K562 (cell line): ENCODE measurements around the gene DNAJC13. TPM values are rescaled to one million over a fixed set of nuclear protein-coding genes. Genes with fewer than 3 reads are reported as not detected.

ENCODE experiments used
- ATAC-seq: fragments of 200-7000 bp; cut with Tn5 transposase; 3 replicates; pipeline ENCODE4 v1.9.1; 2020; ENCODE audit warnings: moderate library complexity
- BruUV-seq: library from RNA; stranded (reverse); fragments of 400-500 nt; replicated peaks from 2 replicates; lab custom pipeline; 2021; lab: Mats Ljungman, UMichigan
- CTCF ChIA-PET: fragments of 300-600 bp; formaldehyde crosslinking; extraction: SDS; loops from one replicate; lab custom pipeline; 2021; ENCODE audit warnings: low intra/inter-chr PET ratio; lab: Yijun Ruan, JAX
- POLR2A ChIA-PET: fragments of 300-600, 350-650 bp; sonication (Branson Sonifier 250); formaldehyde crosslinking; extraction: SDS; loops from one replicate; lab custom pipeline; 2021; ENCODE audit warnings: antibody characterized with exemption, inconsistent platforms; lab: Yijun Ruan, JAX
- DNase-seq, 4 experiments: peaks; one replicate each; pipeline versions ENCODE4 v3.0.0 to v3.0.0-alpha.2; 2011 to 2018; ENCODE audit warnings: low spot score in 3 of 4, mixed read lengths in 3 of 4; ENCODE audit errors: extremely low read depth in 1 of 4
- FAIRE-seq: peaks from 2 replicates; lab custom pipeline; 2011; peaks lifted over from hg19 to GRCh38; lab: Jason Lieb, UNC
- H2AFZ ChIP-seq: 2 replicates; pipeline ENCODE4 v1.6.0; 2011; ENCODE audit warnings: low read depth, low read length, control low read depth, inconsistent platforms
- H3K27ac ChIP-seq: fragments of 200-600 bp; 3 replicates; pipeline ENCODE4 v1.8.0; 2011; ENCODE audit warnings: low read depth, mild to moderate bottlenecking, control low read depth, inconsistent platforms, low read length, moderate library complexity, mixed read lengths; ENCODE audit errors: extremely low read depth
- H3K27me3 ChIP-seq, 2 experiments: fragments of 300-600 bp in 1 of 2; 2 replicates in 1 of 2; 3 replicates in 1 of 2; pipeline versions ENCODE4 v1.6.0 to v1.8.0; 2011; ENCODE audit warnings: inconsistent platforms in 2 of 2, low read length in 2 of 2, mild to moderate bottlenecking in 1 of 2, mixed read lengths in 1 of 2, moderate library complexity in 1 of 2; ENCODE audit not compliant: control insufficient read depth in 2 of 2, insufficient read depth in 2 of 2
- H3K36me3 ChIP-seq: fragments of 300-600 bp; 3 replicates; pipeline ENCODE4 v1.8.0; 2011; ENCODE audit warnings: mild to moderate bottlenecking, low read length, inconsistent platforms; ENCODE audit not compliant: control insufficient read depth, insufficient read depth
- H3K4me1 ChIP-seq, 2 experiments: fragments of 200-600 bp in 1 of 2; replicated peaks in 1 of 2; 2 replicates in 1 of 2; 3 replicates in 1 of 2; pipeline versions ENCODE4 v1.5.1 to v1.8.0; 2011; ENCODE audit warnings: inconsistent platforms in 2 of 2, low read length in 2 of 2, mild to moderate bottlenecking in 1 of 2, mixed read lengths in 1 of 2, moderate library complexity in 1 of 2; ENCODE audit not compliant: control insufficient read depth in 2 of 2, insufficient read depth in 2 of 2
- H3K4me2 ChIP-seq: 2 replicates; pipeline ENCODE4 v1.6.1; 2011; ENCODE audit warnings: low read length, control low read depth, inconsistent platforms, mixed read lengths; ENCODE audit not compliant: insufficient read depth
- H3K4me3 ChIP-seq: fragments of 200-600 bp; sonication (generic), shearing (Covaris generic); 2 replicates; pipeline ENCODE4 v1.5.1; 2016; ENCODE audit warnings: control low read depth, inconsistent platforms
- H3K79me2 ChIP-seq: fragments of 200-600 bp; 3 replicates; pipeline ENCODE4 v1.8.0; 2011; ENCODE audit warnings: low read length, inconsistent platforms; ENCODE audit not compliant: control insufficient read depth, insufficient read depth
- H3K9ac ChIP-seq, 2 experiments: 2 replicates each; pipeline versions ENCODE4 v1.6.0 to v1.6.1; 2011; ENCODE audit warnings: low read depth in 2 of 2, low read length in 2 of 2, control low read depth in 1 of 2, inconsistent platforms in 1 of 2, mild to moderate bottlenecking in 1 of 2, mixed read lengths in 1 of 2; ENCODE audit not compliant: insufficient read depth in 1 of 2
- H3K9me1 ChIP-seq: one replicate; pipeline ENCODE4 v1.6.0; 2011; ENCODE audit warnings: inconsistent platforms, mild to moderate bottlenecking, low read length, moderate library complexity; ENCODE audit not compliant: control insufficient read depth, insufficient read depth
- H3K9me3 ChIP-seq: replicated peaks from 2 replicates; pipeline ENCODE4 v1.5.1; 2011; ENCODE audit warnings: low read depth, low read length, inconsistent platforms; ENCODE audit not compliant: control insufficient read depth, insufficient read depth
- H4K20me1 ChIP-seq: replicated peaks from 2 replicates; pipeline ENCODE4 v1.6.1; 2011; ENCODE audit warnings: low read length, inconsistent platforms, mixed read lengths; ENCODE audit not compliant: control insufficient read depth, insufficient read depth
- ARID2 ChIP-seq: fragments of 450-650 bp; IDR thresholded peaks from 2 replicates; pipeline ENCODE4 v1.6.1; 2017; ENCODE audit warnings: antibody characterized with exemption, mild to moderate bottlenecking
- CBX5 ChIP-seq: IDR thresholded peaks from 2 replicates; pipeline ENCODE4 v1.6.1; 2014; ENCODE audit warnings: low read depth, borderline replicate concordance
- CHD2 ChIP-seq: IDR thresholded peaks from 2 replicates; pipeline ENCODE4 v1.6.1; 2011; ENCODE audit warnings: low read depth, low read length
- ELF4 ChIP-seq: fragments of 450-650 bp; formaldehyde crosslinking; IDR thresholded peaks from 2 replicates; pipeline ENCODE4 v1.4.0; 2022; ENCODE audit warnings: missing genetic modification characterization
- EP400 ChIP-seq: fragments of 450-650 bp; IDR thresholded peaks from 2 replicates; pipeline ENCODE4 v1.6.1; 2017; ENCODE audit warnings: antibody characterized with exemption, mild to moderate bottlenecking, moderate library complexity
- FOXP1 ChIP-seq: sonication (generic); formaldehyde crosslinking; IDR thresholded peaks from 2 replicates; pipeline ENCODE4 v1.8.0; 2022; ENCODE audit warnings: mild to moderate bottlenecking, missing genetic modification reagents
- GTF2E2 ChIP-seq: fragments of 200-800 bp; sonication (Bioruptor generic); IDR thresholded peaks from 2 replicates; pipeline ENCODE4 v1.6.1; 2016; ENCODE audit warnings: missing genetic modification characterization, missing compliant biosample characterization
- PHF8 ChIP-seq: fragments of 200-600 bp; sonication (generic); IDR thresholded peaks from 2 replicates; pipeline ENCODE4 v1.6.1; 2012; ENCODE audit warnings: mixed run types, mild to moderate bottlenecking, inconsistent platforms, low read length, moderate library complexity, borderline replicate concordance
- RAD21 ChIP-seq, 2 experiments: fragments of 250-450 bp in 1 of 2; fragments of 450-650 bp in 1 of 2; sonication (Bioruptor Pico) in 1 of 2; formaldehyde crosslinking in 1 of 2; IDR thresholded peaks in 1 of 2; conservative IDR thresholded peaks in 1 of 2; 2 replicates each; pipeline versions ENCODE4 v1.4.0 to v1.8.0; 2020 to 2022; ENCODE audit warnings: mild to moderate bottlenecking in 2 of 2, moderate library complexity in 1 of 2
- SMARCB1 ChIP-seq: IDR thresholded peaks from 2 replicates; pipeline ENCODE4 v1.6.1; 2011; ENCODE audit warnings: improper control_type of control experiment, low read depth; ENCODE audit not compliant: insufficient read length
- ZKSCAN1 ChIP-seq: fragments of 150-350 bp; IDR thresholded peaks from 2 replicates; pipeline ENCODE4 v1.6.1; 2016; ENCODE audit warnings: low read depth, low read length
- ZNF165 ChIP-seq: fragments of 250-450 bp; sonication (Bioruptor Pico); IDR thresholded peaks from 2 replicates; pipeline ENCODE4 v1.4.0; 2020; ENCODE audit warnings: borderline replicate concordance
- WGBS: fragments of 100-300 bp; shearing (Covaris generic); methylation state at CpG from one replicate; pipeline ENCODE4 v1.1.6; 2016; ENCODE audit warnings: low coverage, mixed read lengths; ENCODE audit not compliant: insufficient coverage; ENCODE audit errors: missing lambda C conversion rate; 5-methylcytosine and 5-hydroxymethylcytosine counted together
- in situ Hi-C: fragments of 300-500 bp; cut with MboI; formaldehyde crosslinking; loops from 4 replicates; pipeline ENCODE4 v1.15.0; 2018; ENCODE audit warnings: inconsistent platforms, mixed read lengths
- intact Hi-C: fragments of 100-400 bp; cut with micrococcal nuclease; formaldehyde crosslinking; loops from 2 replicates; pipeline ENCODE4 v1.14.2; 2022
- polyA plus RNA-seq, 8 experiments: library from polyadenylated mRNA; depleted of rRNA in 4 of 8; stranded (reverse) in 5 of 8; unstranded in 3 of 8; fragments of >200 nt; fragmentation: Nextera tagmentation in 2 of 8; fragmentation: Illumina TruSeq in 1 of 8; extraction: Ambion mirVana in 2 of 8; extraction: Trizol in 1 of 8; gene quantifications; 2 replicates each; pipeline versions ENCODE4 v1.2.1 to v1.2.3, GENCODE V29; 2011 to 2014; ENCODE audit warnings: inconsistent platforms in 1 of 8, missing spikeins in 1 of 8
- total RNA-seq, 7 experiments: library from RNA; depleted of rRNA in 6 of 7; stranded (reverse); fragments of >200 nt in 6 of 7; fragmentation: Illumina TruSeq in 2 of 7; extraction: Trizol in 2 of 7; gene quantifications; 2 replicates each; pipeline versions ENCODE4 v1.2.1 to v1.2.3, GENCODE V29; 2011 to 2021; ENCODE audit warnings: low replicate concordance in 1 of 7
- TF ChIP-seq, protein P1 (sequence below): fragments of 250-450 bp; sonication (Bioruptor Pico); IDR thresholded peaks from 2 replicates; pipeline ENCODE4 v1.4.0; 2020; ENCODE audit warnings: borderline replicate concordance

The DNAJC13 gene
- total and polyA plus RNA-seq, 9 of the 15 experiments (the other 6 are each of a cell fraction or from before 2014, with no cell fraction given) = 2.9 to 17.1 (median 10.2) TPM

DNA sequence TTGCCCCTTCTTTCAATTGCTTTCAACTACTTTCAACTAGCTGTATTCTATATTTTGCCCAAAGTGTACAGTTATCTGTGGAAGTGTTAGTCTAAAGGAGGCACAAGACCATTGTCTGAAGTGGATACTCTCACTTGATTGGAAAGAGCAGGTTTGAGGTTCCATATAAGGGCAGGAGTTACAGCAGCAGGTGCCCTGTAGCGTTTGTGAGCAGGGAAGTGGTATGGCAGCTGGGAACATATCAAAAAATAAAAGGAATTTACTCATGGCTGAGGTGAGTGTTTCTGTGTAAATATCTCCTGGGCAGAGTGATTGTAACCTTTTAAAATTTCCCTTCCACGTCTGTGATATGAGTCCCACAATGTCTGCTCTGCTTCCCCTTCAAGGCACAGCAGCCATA is 38.5 kb upstream of the DNAJC13 start:
- no peak overlapping the region for H3K27ac ChIP-seq
- no peaks in the 10 kb centered on the region for H3K79me2 ChIP-seq
- H3K9me1 ChIP-seq = no peaks in the 10 kb centered on the region
- WGBS = 8% methylated on average over 2 of the region's 2 CpGs
- no peak overlapping the region for H2AFZ ChIP-seq
- no peaks in the 10 kb centered on the region for H4K20me1 ChIP-seq
- FAIRE-seq = no peak
- no peak overlapping the region for H3K9ac ChIP-seq
- H3K4me2 ChIP-seq = no peak overlapping the region
- TF ChIP-seq ELF4 = no peak
- no peak for TF ChIP-seq GTF2E2
- TF ChIP-seq RAD21 (CRISPR knock-in tag; conservative IDR thresholded peaks at IDR 0.05 in 1 of 2, IDR thresholded peaks at IDR 0.05 in 1 of 2) = no peak
- TF ChIP-seq CBX5 = no peak
- TF ChIP-seq CHD2 = no peak
- no peak for TF ChIP-seq SMARCB1
- no peak for TF ChIP-seq ARID2
- TF ChIP-seq ZKSCAN1 = no peak
- TF ChIP-seq PHF8 = no peak
- TF ChIP-seq, protein P1, sequence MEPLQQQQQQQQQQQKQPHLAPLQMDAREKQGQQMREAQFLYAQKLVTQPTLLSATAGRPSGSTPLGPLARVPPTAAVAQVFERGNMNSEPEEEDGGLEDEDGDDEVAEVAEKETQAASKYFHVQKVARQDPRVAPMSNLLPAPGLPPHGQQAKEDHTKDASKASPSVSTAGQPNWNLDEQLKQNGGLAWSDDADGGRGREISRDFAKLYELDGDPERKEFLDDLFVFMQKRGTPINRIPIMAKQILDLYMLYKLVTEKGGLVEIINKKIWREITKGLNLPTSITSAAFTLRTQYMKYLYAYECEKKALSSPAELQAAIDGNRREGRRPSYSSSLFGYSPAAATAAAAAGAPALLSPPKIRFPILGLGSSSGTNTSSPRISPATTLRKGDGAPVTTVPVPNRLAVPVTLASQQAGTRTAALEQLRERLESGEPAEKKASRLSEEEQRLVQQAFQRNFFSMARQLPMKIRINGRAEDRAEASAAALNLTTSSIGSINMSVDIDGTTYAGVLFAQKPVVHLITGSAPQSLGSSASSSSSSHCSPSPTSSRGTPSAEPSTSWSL = no peak
- no peak for TF ChIP-seq EP400
- TF ChIP-seq ZNF165 (CRISPR knock-in tag) = no peak
- no peak for TF ChIP-seq FOXP1
- TF ChIP-seq, all 486 proteins: peak for 0
- no peak for ATAC-seq
- ChIA-PET CTCF (no interaction called here), POLR2A (no interaction called here)
- H3K27me3 ChIP-seq = peaks cover 0 to 4% of the 10 kb centered on the region in 2 experiments; a peak in 2 of 5 replicates
- no peaks in the 10 kb centered on the region for H3K4me1 ChIP-seq
- H3K9me3 ChIP-seq = no peaks in the 10 kb centered on the region
- DNase-seq = no peak
- in situ Hi-C loops = loop anchor here (25.0 kb wide), 1 partner anchor 592 kb away; no protein-coding TSS in a partner anchor
- intact Hi-C loops = no loop called here
- no peaks in the 10 kb centered on the region for H3K36me3 ChIP-seq
- H3K4me3 ChIP-seq = no peak overlapping the region
- BruUV-seq = no TSS peak
